H9 (cell line): Measurements from ENCODE around the gene COL17A1. TPM values are rescaled to one million over a fixed set of nuclear protein-coding genes. Genes with fewer than 3 reads are reported as not detected.

Experiments used
- DNase-seq: peaks from one replicate; pipeline ENCODE4 v3.0.0-alpha.2; 2017
- H2AFZ ChIP-seq: one replicate; pipeline ENCODE4 v1.6.1; 2013; ENCODE audit warnings: mild to moderate bottlenecking, low read length, control low read depth, moderate library complexity
- H2AK5ac ChIP-seq: 2 replicates; pipeline ENCODE4 v1.6.1; 2013; ENCODE audit warnings: low read length, control low read depth, mixed read lengths; ENCODE audit not compliant: insufficient read length
- H2BK120ac ChIP-seq: one replicate; pipeline ENCODE4 v1.6.1; 2013; ENCODE audit warnings: low read depth, mild to moderate bottlenecking, low read length, control low read depth, inconsistent platforms; ENCODE audit not compliant: poor library complexity, severe bottlenecking
- H2BK12ac ChIP-seq: 2 replicates; pipeline ENCODE4 v1.6.1; 2013; ENCODE audit warnings: low read length, control low read depth, mixed read lengths, low read depth; ENCODE audit not compliant: insufficient read length
- H2BK15ac ChIP-seq: 2 replicates; pipeline ENCODE4 v1.6.1; 2013; ENCODE audit warnings: low read depth, low read length, control low read depth
- H2BK20ac ChIP-seq: one replicate; pipeline ENCODE4 v1.6.1; 2013; ENCODE audit warnings: low read depth, mild to moderate bottlenecking, low read length, control low read depth, inconsistent platforms; ENCODE audit not compliant: poor library complexity, severe bottlenecking
- H2BK5ac ChIP-seq: 2 replicates; pipeline ENCODE4 v1.6.1; 2013; ENCODE audit warnings: low read length, control low read depth, mixed read lengths; ENCODE audit not compliant: insufficient read length
- H3K14ac ChIP-seq: 2 replicates; pipeline ENCODE4 v1.6.1; 2013; ENCODE audit warnings: low read length, control low read depth; ENCODE audit not compliant: insufficient read depth
- H3K18ac ChIP-seq: 2 replicates; pipeline ENCODE4 v1.6.1; 2013; ENCODE audit warnings: low read depth, mild to moderate bottlenecking, mixed read lengths, low read length, control low read depth; ENCODE audit not compliant: insufficient read length
- H3K23ac ChIP-seq: 2 replicates; pipeline ENCODE4 v1.6.1; 2013; ENCODE audit warnings: low read length, control low read depth, mixed read lengths, low read depth; ENCODE audit not compliant: insufficient read length
- H3K23me2 ChIP-seq: 2 replicates; pipeline ENCODE4 v1.6.1; 2013; ENCODE audit warnings: low read depth, mild to moderate bottlenecking, mixed read lengths, low read length, control low read depth; ENCODE audit not compliant: insufficient read length, poor library complexity, severe bottlenecking
- H3K27ac ChIP-seq: 2 replicates; pipeline ENCODE4 v1.5.1; 2013; ENCODE audit warnings: low read length, control low read depth, mixed read lengths, low read depth; ENCODE audit not compliant: insufficient read length
- H3K27me3 ChIP-seq: 2 replicates; pipeline ENCODE4 v1.6.1; 2013; ENCODE audit warnings: low read length, control low read depth, inconsistent platforms; ENCODE audit not compliant: insufficient read depth
- H3K4ac ChIP-seq: 2 replicates; pipeline ENCODE4 v1.6.1; 2013; ENCODE audit warnings: low read depth, mild to moderate bottlenecking, control low read depth, inconsistent platforms, low read length, moderate library complexity
- H3K4me1 ChIP-seq: 2 replicates; pipeline ENCODE4 v1.6.1; 2013; ENCODE audit warnings: low read length, control low read depth, inconsistent platforms; ENCODE audit not compliant: insufficient read depth
- H3K4me2 ChIP-seq: 2 replicates; pipeline ENCODE4 v1.6.1; 2013; ENCODE audit warnings: low read length, control low read depth, mixed read lengths; ENCODE audit not compliant: insufficient read length, insufficient read depth
- H3K56ac ChIP-seq: 2 replicates; pipeline ENCODE4 v1.6.1; 2013; ENCODE audit warnings: low read depth, mild to moderate bottlenecking, mixed read lengths, low read length, control low read depth; ENCODE audit not compliant: insufficient read length
- H3K79me1 ChIP-seq: 2 replicates; pipeline ENCODE4 v1.6.1; 2013; ENCODE audit warnings: low read depth, mild to moderate bottlenecking, moderate library complexity, low read length, control low read depth, inconsistent platforms; ENCODE audit not compliant: insufficient read depth, poor library complexity, severe bottlenecking
- H3K79me2 ChIP-seq: 2 replicates; pipeline ENCODE4 v1.6.1; 2013; ENCODE audit warnings: low read length, control low read depth, inconsistent platforms; ENCODE audit not compliant: insufficient read depth
- H3K9ac ChIP-seq: 2 replicates; pipeline ENCODE4 v1.6.1; 2013; ENCODE audit warnings: low read length, control low read depth, mixed read lengths; ENCODE audit not compliant: insufficient read length; ENCODE audit errors: extremely low read depth
- H3K9me3 ChIP-seq: one replicate; pipeline ENCODE4 v1.6.1; 2013; ENCODE audit warnings: low read depth, low read length, inconsistent platforms; ENCODE audit not compliant: control insufficient read depth
- H3T11ph ChIP-seq: one replicate; pipeline ENCODE4 v1.6.1; 2013; ENCODE audit warnings: mild to moderate bottlenecking, low read length, control low read depth, inconsistent platforms
- H4K20me1 ChIP-seq: one replicate; pipeline ENCODE4 v1.6.1; 2013; ENCODE audit not compliant: control insufficient read depth, insufficient read length, insufficient read depth
- H4K5ac ChIP-seq: 2 replicates; pipeline ENCODE4 v1.6.1; 2013; ENCODE audit warnings: low read depth, mild to moderate bottlenecking, mixed read lengths, low read length, control low read depth; ENCODE audit not compliant: insufficient read length
- H4K8ac ChIP-seq: replicated peaks from 2 replicates; pipeline ENCODE4 v1.6.1; 2013; ENCODE audit warnings: low read length, control low read depth, mixed read lengths, low read depth; ENCODE audit not compliant: insufficient read length
- H4K91ac ChIP-seq: 2 replicates; pipeline ENCODE4 v1.6.1; 2013; ENCODE audit warnings: low read depth, mild to moderate bottlenecking, moderate library complexity, mixed read lengths, low read length, control low read depth; ENCODE audit not compliant: insufficient read length
- H3K27ac Mint-ChIP-seq, 3 experiments: 2 replicates in 2 of 3; 3 replicates in 1 of 3; pipeline ENCODE4 v1.8.0; 2020 to 2021; ENCODE audit warnings: mixed read lengths in 3 of 3, mild to moderate bottlenecking in 1 of 3, moderate library complexity in 1 of 3
- H3K27me3 Mint-ChIP-seq: 2 replicates; pipeline ENCODE4 v1.8.0; 2021; ENCODE audit warnings: low read depth, mild to moderate bottlenecking, moderate library complexity, mixed read lengths
- H3K36me3 Mint-ChIP-seq, 3 experiments: 2 replicates in 2 of 3; 3 replicates in 1 of 3; pipeline ENCODE4 v1.8.0; 2020 to 2021; ENCODE audit warnings: low read depth in 3 of 3, mixed read lengths in 3 of 3; ENCODE audit not compliant: insufficient read depth in 1 of 3
- H3K4me1 Mint-ChIP-seq, 2 experiments: 2 replicates each; pipeline ENCODE4 v1.8.0; 2020; ENCODE audit warnings: mixed read lengths in 2 of 2
- H3K4me3 Mint-ChIP-seq, 2 experiments: 2 replicates in 1 of 2; 3 replicates in 1 of 2; pipeline ENCODE4 v1.8.0; 2020 to 2021; ENCODE audit warnings: mild to moderate bottlenecking in 2 of 2, mixed read lengths in 2 of 2, moderate library complexity in 1 of 2
- H3K9me3 Mint-ChIP-seq, 2 experiments: 2 replicates in 1 of 2; 3 replicates in 1 of 2; pipeline ENCODE4 v1.8.0; 2020; ENCODE audit warnings: mild to moderate bottlenecking in 2 of 2, mixed read lengths in 2 of 2, moderate library complexity in 1 of 2
- WGBS: extraction: QIAGEN DNeasy Blood & Tissue Kit; methylation state at CpG from one replicate; pipeline ENCODE4 v1.1.7; 2013; ENCODE audit warnings: missing lambda C conversion rate, low lambda C conversion rate, mixed read lengths; ENCODE audit not compliant: insufficient read length; ENCODE audit errors: extremely low coverage; 5-methylcytosine and 5-hydroxymethylcytosine counted together
- total RNA-seq: library from RNA; stranded (reverse); gene quantifications from 2 replicates; pipeline ENCODE4 v1.2.1, GENCODE V29; 2021
- TF ChIP-seq, protein P1 (sequence below): fragments of 200-600 bp; sonication (generic); conservative IDR thresholded peaks from 3 replicates; pipeline ENCODE4 v1.8.0; 2021; ENCODE audit warnings: antibody characterized with exemption, mild to moderate bottlenecking

Gene COL17A1
- total RNA-seq, 1 experiment from 2014 or later: 1.9 TPM

DNA sequence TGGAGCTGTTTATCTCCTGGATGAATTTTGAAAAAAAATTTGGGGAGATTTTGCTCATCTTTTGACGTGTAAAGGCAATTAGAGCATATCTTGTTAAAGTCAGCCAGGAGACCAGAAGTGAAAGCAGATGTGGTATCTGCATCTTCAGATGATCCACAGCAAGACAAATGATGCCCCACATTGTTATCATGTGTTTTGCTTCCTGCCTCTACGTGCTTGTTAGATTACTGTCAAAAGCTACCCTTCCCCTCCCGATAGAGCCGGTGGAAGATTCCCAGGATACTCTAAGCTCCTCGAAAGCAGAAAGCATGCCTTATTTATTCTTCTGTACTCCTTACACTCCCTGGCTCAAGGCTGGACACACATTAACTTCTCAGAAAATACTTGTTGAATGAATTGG lies 12.9 kb downstream of the COL17A1 start:
- H2AK5ac ChIP-seq: no peak overlapping the region
- no peaks in the 10 kb centered on the region for H3K36me3 Mint-ChIP-seq
- no peak overlapping the region for H2BK12ac ChIP-seq
- no peaks in the 10 kb centered on the region for H3K23me2 ChIP-seq
- H3K27me3 ChIP-seq: no peaks in the 10 kb centered on the region
- H3K23ac ChIP-seq: no peak overlapping the region
- no CpG with 5 or more reads among the region's 5 CpGs for WGBS
- H2BK20ac ChIP-seq: no peak overlapping the region
- H3K79me1 ChIP-seq: no peaks in the 10 kb centered on the region
- H3K9ac ChIP-seq: no peak overlapping the region
- H4K5ac ChIP-seq: no peak overlapping the region
- H4K8ac ChIP-seq: no peak overlapping the region
- H3K4me2 ChIP-seq: no peak overlapping the region
- H2BK15ac ChIP-seq: no peak overlapping the region
- no peaks in the 10 kb centered on the region for H3K9me3 Mint-ChIP-seq
- no peaks in the 10 kb centered on the region for H3K9me3 ChIP-seq
- H2AFZ ChIP-seq: no peak overlapping the region
- H3K4me3 Mint-ChIP-seq: no peak overlapping the region
- no peak overlapping the region for H3K27ac Mint-ChIP-seq
- no peak for DNase-seq
- H4K91ac ChIP-seq: no peak overlapping the region
- no peak overlapping the region for H3K18ac ChIP-seq
- no peak overlapping the region for H3K4ac ChIP-seq
- no peaks in the 10 kb centered on the region; the same call in 1 of the 2 replicates for H3K27me3 Mint-ChIP-seq
- no peaks in the 10 kb centered on the region for H3K79me2 ChIP-seq
- H3K14ac ChIP-seq: no peak overlapping the region
- no peak overlapping the region for H3K27ac ChIP-seq
- H2BK5ac ChIP-seq: no peak overlapping the region
- no peaks in the 10 kb centered on the region for H4K20me1 ChIP-seq
- peaks cover 27 to 30% of the 10 kb centered on the region in 2 experiments for H3K4me1 Mint-ChIP-seq
- TF ChIP-seq, protein P1, sequence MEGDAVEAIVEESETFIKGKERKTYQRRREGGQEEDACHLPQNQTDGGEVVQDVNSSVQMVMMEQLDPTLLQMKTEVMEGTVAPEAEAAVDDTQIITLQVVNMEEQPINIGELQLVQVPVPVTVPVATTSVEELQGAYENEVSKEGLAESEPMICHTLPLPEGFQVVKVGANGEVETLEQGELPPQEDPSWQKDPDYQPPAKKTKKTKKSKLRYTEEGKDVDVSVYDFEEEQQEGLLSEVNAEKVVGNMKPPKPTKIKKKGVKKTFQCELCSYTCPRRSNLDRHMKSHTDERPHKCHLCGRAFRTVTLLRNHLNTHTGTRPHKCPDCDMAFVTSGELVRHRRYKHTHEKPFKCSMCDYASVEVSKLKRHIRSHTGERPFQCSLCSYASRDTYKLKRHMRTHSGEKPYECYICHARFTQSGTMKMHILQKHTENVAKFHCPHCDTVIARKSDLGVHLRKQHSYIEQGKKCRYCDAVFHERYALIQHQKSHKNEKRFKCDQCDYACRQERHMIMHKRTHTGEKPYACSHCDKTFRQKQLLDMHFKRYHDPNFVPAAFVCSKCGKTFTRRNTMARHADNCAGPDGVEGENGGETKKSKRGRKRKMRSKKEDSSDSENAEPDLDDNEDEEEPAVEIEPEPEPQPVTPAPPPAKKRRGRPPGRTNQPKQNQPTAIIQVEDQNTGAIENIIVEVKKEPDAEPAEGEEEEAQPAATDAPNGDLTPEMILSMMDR: no peak
- no peak overlapping the region for H2BK120ac ChIP-seq
- H3K4me1 ChIP-seq: peaks cover 4% of the 10 kb centered on the region; the same call in 1 of the 2 replicates
- no peak overlapping the region for H3K56ac ChIP-seq
- no peak overlapping the region for H3T11ph ChIP-seq
